ENCODE data around the gene BCO2.

DNA sequence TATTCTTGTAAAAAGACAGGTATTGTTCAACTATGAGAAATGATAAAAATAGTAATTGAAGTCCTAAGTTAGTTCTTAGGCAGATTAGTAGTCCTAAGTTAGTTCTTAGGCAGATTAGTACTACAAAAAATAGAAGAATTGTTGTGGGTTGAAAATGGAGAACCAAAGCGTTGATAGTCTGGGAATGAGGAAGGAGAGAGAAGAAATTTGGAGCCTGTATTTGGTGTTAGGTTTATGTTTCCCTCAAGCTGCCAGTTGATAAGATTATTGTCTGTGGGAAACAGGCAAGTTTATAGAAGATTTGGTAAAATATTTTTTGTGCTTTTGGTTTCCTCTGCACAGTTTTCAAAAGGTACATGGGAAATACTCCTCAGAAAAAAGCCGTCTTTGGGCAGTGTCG lies 3.6 kb downstream of the BCO2 start:
- TF ChIP-seq, protein P1, sequence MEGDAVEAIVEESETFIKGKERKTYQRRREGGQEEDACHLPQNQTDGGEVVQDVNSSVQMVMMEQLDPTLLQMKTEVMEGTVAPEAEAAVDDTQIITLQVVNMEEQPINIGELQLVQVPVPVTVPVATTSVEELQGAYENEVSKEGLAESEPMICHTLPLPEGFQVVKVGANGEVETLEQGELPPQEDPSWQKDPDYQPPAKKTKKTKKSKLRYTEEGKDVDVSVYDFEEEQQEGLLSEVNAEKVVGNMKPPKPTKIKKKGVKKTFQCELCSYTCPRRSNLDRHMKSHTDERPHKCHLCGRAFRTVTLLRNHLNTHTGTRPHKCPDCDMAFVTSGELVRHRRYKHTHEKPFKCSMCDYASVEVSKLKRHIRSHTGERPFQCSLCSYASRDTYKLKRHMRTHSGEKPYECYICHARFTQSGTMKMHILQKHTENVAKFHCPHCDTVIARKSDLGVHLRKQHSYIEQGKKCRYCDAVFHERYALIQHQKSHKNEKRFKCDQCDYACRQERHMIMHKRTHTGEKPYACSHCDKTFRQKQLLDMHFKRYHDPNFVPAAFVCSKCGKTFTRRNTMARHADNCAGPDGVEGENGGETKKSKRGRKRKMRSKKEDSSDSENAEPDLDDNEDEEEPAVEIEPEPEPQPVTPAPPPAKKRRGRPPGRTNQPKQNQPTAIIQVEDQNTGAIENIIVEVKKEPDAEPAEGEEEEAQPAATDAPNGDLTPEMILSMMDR (conservative IDR thresholded peaks at IDR 0.05): no peak
- no peak for TF ChIP-seq ZFX (IDR thresholded peaks at IDR 0.05)

All from C4-2B (cell line).